Astrocyte (in vitro differentiated cells and primary cell): ENCODE measurements around the gene PCYOX1L. TPM values are rescaled to one million over a fixed set of nuclear protein-coding genes. Genes with fewer than 3 reads are reported as not detected.

Experiments
- DNase-seq: peaks from one replicate; pipeline ENCODE4 v3.0.0-alpha.2; 2010; ENCODE audit warnings: low read depth
- FAIRE-seq: peaks from 2 replicates; lab custom pipeline; 2011; peaks lifted over from hg19 to GRCh38; lab: Jason Lieb, UNC
- H2AFZ ChIP-seq: 2 replicates; pipeline ENCODE4 v1.6.0; 2012; ENCODE audit warnings: low read depth, low read length, inconsistent platforms
- H3K27ac ChIP-seq: 2 replicates; pipeline ENCODE4 v1.5.1; 2011; ENCODE audit warnings: low read depth, low read length, inconsistent platforms
- H3K27me3 ChIP-seq: 2 replicates; pipeline ENCODE4 v1.6.0; 2011; ENCODE audit warnings: low read length, inconsistent platforms; ENCODE audit not compliant: insufficient read depth
- H3K36me3 ChIP-seq: 2 replicates; pipeline ENCODE4 v1.5.1; 2011; ENCODE audit warnings: low read length, inconsistent platforms; ENCODE audit not compliant: insufficient read depth
- H3K4me1 ChIP-seq: 2 replicates; pipeline ENCODE4 v1.5.1; 2011; ENCODE audit warnings: low read length, inconsistent platforms; ENCODE audit not compliant: insufficient read depth
- H3K4me2 ChIP-seq: 2 replicates; pipeline ENCODE4 v1.6.0; 2012; ENCODE audit warnings: low read length, inconsistent platforms
- H3K4me3 ChIP-seq: 2 replicates; pipeline ENCODE4 v1.5.1; 2011; ENCODE audit warnings: low read depth, mild to moderate bottlenecking, low read length, inconsistent platforms; ENCODE audit not compliant: insufficient read depth
- H3K79me2 ChIP-seq: 2 replicates; pipeline ENCODE4 v1.6.0; 2012; ENCODE audit warnings: mild to moderate bottlenecking, low read length, inconsistent platforms; ENCODE audit not compliant: insufficient read depth
- H3K9ac ChIP-seq: 2 replicates; pipeline ENCODE4 v1.6.0; 2012; ENCODE audit warnings: mild to moderate bottlenecking, low read length, inconsistent platforms
- H3K9me3 ChIP-seq: 2 replicates; pipeline ENCODE4 v1.5.1; 2012; ENCODE audit warnings: low read depth, mild to moderate bottlenecking, low read length, inconsistent platforms; ENCODE audit not compliant: insufficient read depth
- H4K20me1 ChIP-seq: 2 replicates; pipeline ENCODE4 v1.6.0; 2012; ENCODE audit warnings: low read length, inconsistent platforms; ENCODE audit not compliant: insufficient read depth
- H3K27ac Mint-ChIP-seq: one replicate; pipeline ENCODE4 v1.8.0; 2021; ENCODE audit warnings: mild to moderate bottlenecking, mixed read lengths; ENCODE audit not compliant: unreplicated experiment
- H3K27me3 Mint-ChIP-seq: one replicate; pipeline ENCODE4 v1.8.0; 2021; ENCODE audit warnings: low read depth, mixed read lengths; ENCODE audit not compliant: unreplicated experiment
- H3K36me3 Mint-ChIP-seq: one replicate; pipeline ENCODE4 v1.8.0; 2021; ENCODE audit warnings: low read depth, mixed read lengths; ENCODE audit not compliant: unreplicated experiment
- H3K4me1 Mint-ChIP-seq: one replicate; pipeline ENCODE4 v1.8.0; 2021; ENCODE audit warnings: low read depth, mixed read lengths; ENCODE audit not compliant: unreplicated experiment
- H3K4me3 Mint-ChIP-seq: one replicate; pipeline ENCODE4 v1.8.0; 2021; ENCODE audit warnings: mild to moderate bottlenecking, moderate library complexity, mixed read lengths; ENCODE audit not compliant: unreplicated experiment
- H3K9me3 Mint-ChIP-seq: one replicate; pipeline ENCODE4 v1.8.0; 2021; ENCODE audit warnings: mild to moderate bottlenecking, mixed read lengths; ENCODE audit not compliant: unreplicated experiment
- CTCF ChIP-seq: IDR thresholded peaks from 2 replicates; pipeline ENCODE4 v1.5.1; 2011; ENCODE audit warnings: low read depth, mild to moderate bottlenecking, inconsistent platforms, low read length, moderate library complexity; ENCODE audit not compliant: insufficient read depth
- EZH2 ChIP-seq: IDR thresholded peaks from 2 replicates; pipeline ENCODE4 v1.6.1; 2012; ENCODE audit warnings: mild to moderate bottlenecking, low read length, inconsistent platforms; ENCODE audit not compliant: insufficient read depth
- total RNA-seq: library from RNA; stranded (reverse); gene quantifications from 2 replicates; pipeline ENCODE4 v1.2.1, GENCODE V29; 2021

Gene PCYOX1L
- total RNA-seq, 1 donor from 2014 or later = 16.6 TPM

- no peak for DNase-seq
- Mint-ChIP-seq H3K27ac (peak overlapping the region; percentile 37), H3K36me3 (peaks cover 5% of the 10 kb centered on the region), H3K4me1 (peaks cover 38% of the 10 kb centered on the region), H3K27me3 (no peaks in the 10 kb centered on the region), H3K4me3 (no peak overlapping the region), H3K9me3 (no peaks in the 10 kb centered on the region)
- no peaks in the 10 kb centered on the region for H4K20me1 ChIP-seq
- H3K4me2 ChIP-seq = no peak overlapping the region
- H3K4me3 ChIP-seq = no peak overlapping the region
- no peak overlapping the region for H2AFZ ChIP-seq
- H3K27ac ChIP-seq = no peak overlapping the region
- no peaks in the 10 kb centered on the region for H3K9me3 ChIP-seq
- H3K79me2 ChIP-seq = no peaks in the 10 kb centered on the region
- no peaks in the 10 kb centered on the region for H3K36me3 ChIP-seq
- TF ChIP-seq CTCF = no peak
- no peak for TF ChIP-seq EZH2
- no peak for FAIRE-seq
- peaks cover 10% of the 10 kb centered on the region for H3K4me1 ChIP-seq
- no peak overlapping the region for H3K9ac ChIP-seq
- H3K27me3 ChIP-seq = no peaks in the 10 kb centered on the region
Measured at GRCh38 chr5:149323621-149324205, 34.1 kb upstream of the PCYOX1L start.

- H3K27ac Mint-ChIP-seq = peak overlapping the region; percentile 71
- no peaks in the 10 kb centered on the region for H3K9me3 ChIP-seq
- no peaks in the 10 kb centered on the region for H3K9me3 Mint-ChIP-seq
- peaks cover 10% of the 10 kb centered on the region for H3K4me1 ChIP-seq
- no peak overlapping the region for H3K4me3 Mint-ChIP-seq
- no peaks in the 10 kb centered on the region for H3K79me2 ChIP-seq
- H3K4me1 Mint-ChIP-seq = peaks cover 38% of the 10 kb centered on the region
- H3K27ac ChIP-seq = no peak overlapping the region
- H3K9ac ChIP-seq = no peak overlapping the region
- no peaks in the 10 kb centered on the region for H3K27me3 Mint-ChIP-seq
- FAIRE-seq = no peak
- DNase-seq = no peak
- H3K4me2 ChIP-seq = no peak overlapping the region
- TF ChIP-seq CTCF (no peak), EZH2 (no peak)
- H2AFZ ChIP-seq = no peak overlapping the region
- H3K27me3 ChIP-seq = no peaks in the 10 kb centered on the region
- H3K4me3 ChIP-seq = no peak overlapping the region
- peaks cover 5% of the 10 kb centered on the region for H3K36me3 Mint-ChIP-seq
- no peaks in the 10 kb centered on the region for H4K20me1 ChIP-seq
- no peaks in the 10 kb centered on the region for H3K36me3 ChIP-seq
Measured at GRCh38 chr5:149324641-149325040, 33.2 kb upstream of the PCYOX1L start.

GRCh38 chr5:149325166-149325735, 32.6 kb upstream of the PCYOX1L start:
- Histone ChIP-seq H4K20me1 (no peaks in the 10 kb centered on the region), H3K9me3 (no peaks in the 10 kb centered on the region), H3K9ac (no peak overlapping the region), H3K4me2 (no peak overlapping the region), H3K4me1 (peaks cover 10% of the 10 kb centered on the region), H3K4me3 (no peak overlapping the region), H3K36me3 (no peaks in the 10 kb centered on the region), H3K27ac (no peak overlapping the region), H2AFZ (no peak overlapping the region), H3K79me2 (no peaks in the 10 kb centered on the region), H3K27me3 (no peaks in the 10 kb centered on the region)
- no peaks in the 10 kb centered on the region for H3K9me3 Mint-ChIP-seq
- peaks cover 36% of the 10 kb centered on the region for H3K4me1 Mint-ChIP-seq
- TF ChIP-seq EZH2 = no peak
- no peak for TF ChIP-seq CTCF
- peak overlapping the region; percentile 71 for H3K27ac Mint-ChIP-seq
- no peaks in the 10 kb centered on the region for H3K27me3 Mint-ChIP-seq
- DNase-seq = peak; percentile 29
- H3K36me3 Mint-ChIP-seq = peaks cover 5% of the 10 kb centered on the region
- H3K4me3 Mint-ChIP-seq = no peak overlapping the region
- FAIRE-seq = no peak
